GM12864 (cell line): ENCODE results near the gene ZCCHC14.

Experiments used
- DNase-seq: peaks from one replicate; pipeline ENCODE4 v3.0.0-alpha.2; 2011; ENCODE audit warnings: low read depth
- H3K4me3 ChIP-seq: 2 replicates; pipeline ENCODE4 v1.5.1; 2011; ENCODE audit warnings: mild to moderate bottlenecking, low read depth, low read length, control low read depth
- CTCF ChIP-seq: IDR thresholded peaks from 2 replicates; pipeline ENCODE4 v1.5.1; 2011; ENCODE audit warnings: low read depth, mild to moderate bottlenecking, moderate library complexity, low read length, control low read depth, inconsistent platforms; ENCODE audit errors: missing control alignments

Gene ZCCHC14

GRCh38 chr16:87474017-87474416 lies 18.8 kb downstream of the ZCCHC14 start:
- TF ChIP-seq CTCF = no peak
- DNase-seq = no peak
- H3K4me3 ChIP-seq = no peak overlapping the region

GRCh38 chr16:87472935-87473334 lies 19.9 kb downstream of the ZCCHC14 start:
- TF ChIP-seq CTCF = no peak
- no peak overlapping the region for H3K4me3 ChIP-seq
- no peak for DNase-seq

- DNase-seq = no peak
- H3K4me3 ChIP-seq = no peak overlapping the region
- no peak for TF ChIP-seq CTCF
These were observed 20.6 kb downstream of the ZCCHC14 start for GRCh38 chr16:87472142-87472778.

- no peak for TF ChIP-seq CTCF
- no peak for DNase-seq
- no peak overlapping the region for H3K4me3 ChIP-seq
These were observed 21.3 kb downstream of the ZCCHC14 start for GRCh38 chr16:87471278-87472141.

- no peak for TF ChIP-seq CTCF
- H3K4me3 ChIP-seq = no peak overlapping the region
- no peak for DNase-seq
These were observed 22.5 kb downstream of the ZCCHC14 start for GRCh38 chr16:87470332-87470731.

- no peak for TF ChIP-seq CTCF
- DNase-seq = no peak
- H3K4me3 ChIP-seq = no peak overlapping the region
These were observed 23.7 kb downstream of the ZCCHC14 start for GRCh38 chr16:87469169-87469568.

GRCh38 chr16:87468550-87468949 lies 24.3 kb downstream of the ZCCHC14 start:
- TF ChIP-seq CTCF = no peak
- DNase-seq = no peak
- H3K4me3 ChIP-seq = no peak overlapping the region
